Activated CD4-positive, alpha-beta T cell treated with anti-CD3 and anti-CD28 coated beads for 36 hours (primary cell): Measurements from ENCODE around the gene NSF. TPM values are rescaled to one million over a fixed set of nuclear protein-coding genes. Genes with fewer than 3 reads are reported as not detected.

Source experiments
- ATAC-seq: fragments of 200-7000 bp; cut with Tn5 transposase; one replicate; pipeline ENCODE4 v1.10.0; 2021; ENCODE audit warnings: mild to moderate bottlenecking, moderate library complexity
- CTCF ChIA-PET: fragments of 350-600 bp; sonication (Branson Sonifier 250); formaldehyde crosslinking; loops from one replicate; lab custom pipeline; 2021; ENCODE audit warnings: antibody characterized with exemption; lab: Charles Lee
- POLR2A ChIA-PET: fragments of 350-600 bp; sonication (Branson Sonifier 250); formaldehyde crosslinking; loops from one replicate; lab custom pipeline; 2021; ENCODE audit warnings: antibody characterized with exemption, inconsistent platforms; lab: Charles Lee
- DNase-seq: peaks from one replicate; pipeline ENCODE4 v3.0.0-alpha.2; 2020
- H3K27ac Mint-ChIP-seq: one replicate; pipeline ENCODE4 v1.8.0; 2021; ENCODE audit warnings: mixed read lengths
- H3K27me3 Mint-ChIP-seq: one replicate; pipeline ENCODE4 v1.8.0; 2021; ENCODE audit warnings: mixed read lengths
- H3K36me3 Mint-ChIP-seq: one replicate; pipeline ENCODE4 v1.8.0; 2021; ENCODE audit warnings: low read depth, mixed read lengths
- H3K4me1 Mint-ChIP-seq: one replicate; pipeline ENCODE4 v1.8.0; 2021; ENCODE audit warnings: mixed read lengths
- H3K4me3 Mint-ChIP-seq: one replicate; pipeline ENCODE4 v1.8.0; 2021; ENCODE audit warnings: mild to moderate bottlenecking, moderate library complexity, mixed read lengths
- H3K9me3 Mint-ChIP-seq: one replicate; pipeline ENCODE4 v1.8.0; 2021; ENCODE audit warnings: low read depth, mixed read lengths
- intact Hi-C, 2 experiments: fragments of 100-400 bp; cut with DNase I in 1 of 2; cut with micrococcal nuclease in 1 of 2; formaldehyde crosslinking; loops; one replicate each; pipeline versions ENCODE4 v1.14.2 to v1.15.1; 2022 to 2024; cut with DNase I, micrococcal nuclease
- total RNA-seq, 2 experiments: library from RNA; stranded (reverse); gene quantifications; one replicate each; pipeline ENCODE4 v1.2.3, GENCODE V29; 2021

Gene NSF
- total RNA-seq, 2 experiments from 2014 or later = 27.5 to 31.0 TPM

DNA sequence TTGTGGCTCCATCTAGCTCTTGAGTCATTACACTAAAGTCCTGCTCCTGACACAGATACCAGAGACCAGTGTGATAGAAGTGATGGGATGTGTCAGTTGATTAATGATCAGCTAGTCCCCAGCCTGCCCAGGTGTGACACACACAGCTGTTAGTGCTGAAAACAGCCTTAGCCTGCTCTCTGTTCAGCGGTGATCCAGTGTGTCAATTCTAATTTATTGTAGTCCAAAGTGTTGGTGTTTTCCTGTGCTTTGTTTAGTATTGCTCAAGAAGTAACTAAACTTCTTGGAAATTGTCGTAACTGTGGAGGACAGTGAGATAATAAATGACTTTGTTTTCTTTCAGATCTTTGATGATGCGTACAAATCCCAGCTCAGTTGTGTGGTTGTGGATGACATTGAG lies 135.7 kb downstream of the NSF start:
- Mint-ChIP-seq H3K27ac (no peak overlapping the region), H3K4me1 (no peaks in the 10 kb centered on the region), H3K36me3 (peaks cover 9% of the 10 kb centered on the region), H3K27me3 (no peaks in the 10 kb centered on the region), H3K4me3 (no peak overlapping the region), H3K9me3 (no peaks in the 10 kb centered on the region)
- ChIA-PET POLR2A (no interaction called here), CTCF (interaction anchor here (1.2 kb wide), 2 partner anchors 25 to 248 kb away, joined by 3 read pairs; no protein-coding TSS in a partner anchor)
- ATAC-seq (no peak), DNase-seq (no peak)
- intact Hi-C loops = no loop called here

DNA sequence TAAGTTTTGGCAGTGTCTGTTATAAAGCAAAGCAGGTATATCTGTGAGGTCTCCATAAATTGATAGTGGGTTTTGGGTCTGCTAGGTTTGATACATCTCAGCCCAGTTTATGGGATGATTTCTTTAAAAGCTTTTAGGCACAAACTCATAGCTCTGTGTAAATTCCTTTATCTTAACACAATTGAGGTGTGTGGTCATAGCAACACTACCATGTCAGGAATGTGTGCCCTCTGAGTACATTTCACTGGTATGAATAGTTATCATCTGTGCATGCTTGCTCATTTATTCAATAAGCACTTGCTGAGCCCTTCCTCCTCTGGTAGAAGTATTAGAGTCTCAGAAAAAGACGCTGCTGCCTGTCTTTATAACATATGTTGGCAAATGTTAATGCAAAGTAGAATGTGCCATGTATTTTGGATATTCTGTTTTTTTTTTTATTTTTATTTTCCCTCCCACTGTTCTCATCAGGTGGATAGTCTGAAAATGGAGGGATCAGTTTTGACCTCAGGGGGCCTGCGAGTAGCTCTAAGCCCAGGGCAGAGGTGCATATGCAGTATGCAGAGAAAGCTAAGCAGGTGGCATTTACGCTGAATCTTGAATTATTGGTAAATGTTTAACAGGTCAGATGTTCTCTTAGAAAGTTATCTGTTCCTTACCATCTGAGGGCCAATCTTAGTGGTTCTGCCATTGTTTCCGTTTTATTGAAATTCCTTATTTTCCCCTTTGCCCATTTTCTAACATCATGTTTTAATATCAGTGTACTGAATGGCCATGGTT lies 137.3 kb downstream of the NSF start:
- DNase-seq (no peak), ATAC-seq (no peak)
- intact Hi-C loops = no loop called here
- ChIA-PET CTCF (interaction anchor here (0.6 kb wide), 1 partner anchor 100 kb away, joined by 3 read pairs; no protein-coding TSS in a partner anchor), POLR2A (no interaction called here)
- H3K27me3 Mint-ChIP-seq = no peaks in the 10 kb centered on the region
- no peaks in the 10 kb centered on the region for H3K9me3 Mint-ChIP-seq
- H3K4me3 Mint-ChIP-seq = no peak overlapping the region
- no peak overlapping the region for H3K27ac Mint-ChIP-seq
- no peaks in the 10 kb centered on the region for H3K4me1 Mint-ChIP-seq
- H3K36me3 Mint-ChIP-seq = peaks cover 9% of the 10 kb centered on the region

DNA sequence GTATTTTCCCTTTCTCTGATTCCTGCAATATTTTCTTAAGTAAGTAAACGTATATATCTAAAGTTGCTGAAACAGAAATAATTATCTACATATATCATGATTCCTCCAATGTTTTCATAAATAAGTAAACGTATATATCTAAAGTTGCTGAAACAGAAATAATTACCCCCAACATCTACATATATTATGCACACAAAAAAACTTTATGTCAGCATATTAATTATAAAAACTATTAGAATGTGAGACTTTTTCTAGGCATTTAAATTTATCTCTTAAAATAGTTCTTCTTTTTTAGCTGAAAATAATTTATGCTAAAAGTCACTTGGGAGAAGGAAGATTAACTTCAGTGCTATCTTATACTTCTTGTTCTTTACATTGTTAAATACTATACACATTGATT lies 139.6 kb downstream of the NSF start:
- Mint-ChIP-seq H3K36me3 (peaks cover 9% of the 10 kb centered on the region), H3K9me3 (no peaks in the 10 kb centered on the region), H3K4me1 (no peaks in the 10 kb centered on the region), H3K4me3 (no peak overlapping the region), H3K27me3 (no peaks in the 10 kb centered on the region), H3K27ac (no peak overlapping the region)
- CTCF ChIA-PET = no interaction called here
- ATAC-seq (no peak), DNase-seq (no peak)
- POLR2A ChIA-PET = no interaction called here
- intact Hi-C loops = no loop called here

DNA sequence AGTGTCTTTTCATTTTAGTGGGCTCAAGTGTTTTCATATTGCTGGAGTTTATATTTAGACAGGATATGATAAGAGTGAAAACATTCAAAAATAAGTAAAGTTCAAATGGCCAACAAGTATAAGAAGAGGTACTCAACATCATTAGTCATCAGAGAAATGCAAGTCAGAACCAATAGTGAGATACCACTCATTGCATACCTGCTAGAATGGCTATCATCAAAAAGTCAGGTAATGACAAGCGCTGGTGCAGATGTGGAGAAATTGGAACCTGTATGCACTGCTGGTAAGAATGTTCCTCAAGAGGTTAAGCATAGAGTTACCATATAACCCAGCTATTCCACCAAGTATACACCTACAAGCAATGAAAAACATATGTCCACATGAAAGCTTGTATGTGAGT lies 140.2 kb downstream of the NSF start:
- DNase-seq = no peak
- peaks cover 9% of the 10 kb centered on the region for H3K36me3 Mint-ChIP-seq
- H3K9me3 Mint-ChIP-seq = no peaks in the 10 kb centered on the region
- ATAC-seq = no peak
- H3K27ac Mint-ChIP-seq = no peak overlapping the region
- no peak overlapping the region for H3K4me3 Mint-ChIP-seq
- POLR2A ChIA-PET = no interaction called here
- intact Hi-C loops = no loop called here
- no peaks in the 10 kb centered on the region for H3K27me3 Mint-ChIP-seq
- CTCF ChIA-PET = interaction anchor here (0.8 kb wide), 1 partner anchor 64 kb away, joined by 3 read pairs; no protein-coding TSS in a partner anchor
- H3K4me1 Mint-ChIP-seq = no peaks in the 10 kb centered on the region

- ChIA-PET CTCF (no interaction called here), POLR2A (interaction anchor here (0.6 kb wide), 1 partner anchor 243 kb away, joined by 3 read pairs; no protein-coding TSS in a partner anchor)
- Mint-ChIP-seq H3K9me3 (no peaks in the 10 kb centered on the region), H3K27ac (no peak overlapping the region), H3K4me1 (no peaks in the 10 kb centered on the region), H3K4me3 (no peak overlapping the region), H3K27me3 (no peaks in the 10 kb centered on the region), H3K36me3 (peaks cover 9% of the 10 kb centered on the region)
- no peak for DNase-seq
- ATAC-seq = no peak
- intact Hi-C loops = no loop called here
Observed at GRCh38 chr17:46732160-46732559, 141.7 kb downstream of the NSF start.

GRCh38 chr17:46732754-46733398 lies 142.4 kb downstream of the NSF start:
- Mint-ChIP-seq H3K9me3 (no peaks in the 10 kb centered on the region), H3K4me1 (no peaks in the 10 kb centered on the region), H3K27ac (no peak overlapping the region), H3K27me3 (no peaks in the 10 kb centered on the region), H3K36me3 (peaks cover 9% of the 10 kb centered on the region), H3K4me3 (no peak overlapping the region)
- intact Hi-C loops = no loop called here
- no peak for ATAC-seq
- POLR2A ChIA-PET = no interaction called here
- no peak for DNase-seq
- CTCF ChIA-PET = no interaction called here

- Mint-ChIP-seq H3K4me3 (no peak overlapping the region), H3K27ac (no peak overlapping the region), H3K27me3 (no peaks in the 10 kb centered on the region), H3K9me3 (no peaks in the 10 kb centered on the region), H3K4me1 (no peaks in the 10 kb centered on the region), H3K36me3 (peaks cover 7% of the 10 kb centered on the region)
- ATAC-seq (no peak), DNase-seq (no peak)
- POLR2A ChIA-PET = no interaction called here
- CTCF ChIA-PET = no interaction called here
- intact Hi-C loops = no loop called here
Observed at GRCh38 chr17:46733837-46734475, 143.5 kb downstream of the NSF start.

DNA sequence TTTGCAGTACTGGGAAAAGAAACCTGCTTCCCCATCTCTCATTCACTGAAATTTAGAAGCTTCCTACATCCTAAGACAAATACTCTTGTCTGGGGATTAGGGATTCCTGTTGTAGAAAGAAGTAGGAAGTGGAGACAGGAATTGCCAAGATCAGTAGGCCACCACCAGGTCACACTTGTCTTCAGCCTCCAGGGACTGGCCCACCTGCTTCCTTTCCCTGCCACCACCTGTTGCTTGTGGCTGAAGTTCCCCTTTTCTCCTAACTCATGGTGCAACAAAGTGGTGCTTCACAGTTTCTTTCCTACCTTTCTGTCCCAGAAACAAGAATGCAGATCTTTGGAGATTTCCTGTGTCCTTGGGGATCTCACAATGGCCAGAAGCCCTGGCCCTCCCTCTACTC lies 145.6 kb downstream of the NSF start:
- ChIA-PET CTCF (interaction anchor here (0.6 to 0.7 kb wide), 2 partner anchors 141 to 243 kb away, joined by 3 read pairs; partner anchors contain the start of gene RPRML), POLR2A (no interaction called here)
- DNase-seq (no peak), ATAC-seq (no peak)
- Mint-ChIP-seq H3K4me1 (no peaks in the 10 kb centered on the region), H3K4me3 (no peak overlapping the region), H3K27me3 (no peaks in the 10 kb centered on the region), H3K27ac (no peak overlapping the region), H3K9me3 (no peaks in the 10 kb centered on the region), H3K36me3 (no peaks in the 10 kb centered on the region)
- intact Hi-C loops = no loop called here

- Mint-ChIP-seq H3K27ac (no peak overlapping the region), H3K27me3 (no peaks in the 10 kb centered on the region), H3K4me1 (no peaks in the 10 kb centered on the region), H3K4me3 (no peak overlapping the region), H3K9me3 (no peaks in the 10 kb centered on the region), H3K36me3 (no peaks in the 10 kb centered on the region)
- intact Hi-C loops = no loop called here
- DNase-seq (no peak), ATAC-seq (no peak)
- ChIA-PET CTCF (no interaction called here), POLR2A (no interaction called here)
Observed at GRCh38 chr17:46737326-46737725, 146.9 kb downstream of the NSF start.

DNA sequence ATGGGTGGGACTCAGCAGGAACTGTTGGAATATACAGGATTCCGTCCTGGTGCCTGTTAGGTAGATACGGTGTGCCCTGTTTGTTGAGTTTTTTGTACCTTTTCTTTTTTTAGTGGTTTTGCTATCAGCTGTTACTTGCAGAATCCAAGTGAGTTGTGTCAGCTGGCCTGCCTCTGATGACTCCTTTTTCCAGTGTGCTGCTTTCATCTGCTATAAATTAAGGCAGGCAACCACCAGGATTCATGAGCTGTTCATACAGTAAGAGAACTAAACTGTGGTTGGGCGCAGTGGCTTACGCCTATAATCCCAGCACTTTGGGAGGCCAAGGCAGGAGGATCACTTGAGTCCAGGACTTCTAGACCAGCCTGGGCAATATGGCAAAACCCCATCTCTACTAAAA lies 148.1 kb downstream of the NSF start:
- intact Hi-C loops = no loop called here
- no peak for ATAC-seq
- Mint-ChIP-seq H3K4me1 (peaks cover 6% of the 10 kb centered on the region), H3K9me3 (no peaks in the 10 kb centered on the region), H3K27ac (no peak overlapping the region), H3K36me3 (no peaks in the 10 kb centered on the region), H3K27me3 (no peaks in the 10 kb centered on the region), H3K4me3 (no peak overlapping the region)
- no peak for DNase-seq
- ChIA-PET CTCF (interaction anchor here (0.6 kb wide), 1 partner anchor 201 kb away, joined by 3 read pairs; no protein-coding TSS in a partner anchor), POLR2A (no interaction called here)

DNA sequence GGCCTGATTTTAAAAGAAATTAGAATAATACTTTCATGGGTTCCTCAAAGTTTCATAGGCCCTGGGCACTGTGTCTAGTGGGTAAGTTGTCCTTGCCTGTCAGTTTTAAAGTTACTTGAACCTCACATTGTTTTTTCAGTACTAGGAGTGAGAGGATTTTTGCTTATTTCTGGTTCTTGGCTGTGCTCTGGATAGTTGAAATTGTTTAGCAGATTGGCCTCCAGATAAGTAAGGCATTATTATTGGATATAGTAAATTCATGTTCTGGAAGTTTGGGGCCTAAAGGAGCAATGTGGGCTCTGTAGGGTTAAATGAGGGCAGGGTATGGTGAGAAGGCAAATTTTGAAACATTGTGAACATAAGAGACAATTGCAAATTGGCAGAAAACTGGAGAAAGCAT lies 149.5 kb downstream of the NSF start:
- Mint-ChIP-seq H3K4me3 (no peak overlapping the region), H3K36me3 (peaks cover 1% of the 10 kb centered on the region), H3K27ac (no peak overlapping the region), H3K4me1 (peaks cover 6% of the 10 kb centered on the region), H3K27me3 (no peaks in the 10 kb centered on the region), H3K9me3 (no peaks in the 10 kb centered on the region)
- DNase-seq (no peak), ATAC-seq (no peak)
- intact Hi-C loops = no loop called here
- ChIA-PET POLR2A (no interaction called here), CTCF (interaction anchor here (1.0 kb wide), 1 partner anchor 95 kb away, joined by 3 read pairs; no protein-coding TSS in a partner anchor)
